LNCaP clone FGC (cell line): ENCODE results near the gene OGFOD2.

ENCODE experiments used
- DNase-seq: peaks from one replicate; pipeline ENCODE4 v3.0.0-alpha.2; 2011; ENCODE audit warnings: low read depth
- H3K4me3 ChIP-seq: 2 replicates; pipeline ENCODE4 v1.5.1; 2011; ENCODE audit warnings: mild to moderate bottlenecking, low read depth, low read length, control low read depth
- CTCF ChIP-seq: IDR thresholded peaks from 2 replicates; pipeline ENCODE4 v1.5.1; 2012; ENCODE audit warnings: mild to moderate bottlenecking; ENCODE audit not compliant: control insufficient read depth, insufficient read depth; ENCODE audit errors: extremely low read depth

Gene OGFOD2

GRCh38 chr12:122981036-122981471 lies 6.0 kb downstream of the OGFOD2 start:
- peak overlapping the region; percentile 94 for H3K4me3 ChIP-seq
- TF ChIP-seq CTCF: peak; percentile 10; the same call in 1 of the 2 replicates
- DNase-seq: no peak

- H3K4me3 ChIP-seq: peak overlapping the region; percentile 94
- no peak for DNase-seq
- TF ChIP-seq CTCF: no peak
These were observed 6.8 kb downstream of the OGFOD2 start for GRCh38 chr12:122981587-122982476.

- H3K4me3 ChIP-seq: no peak overlapping the region
- DNase-seq: no peak
- no peak for TF ChIP-seq CTCF
These were observed 7.4 kb downstream of the OGFOD2 start for GRCh38 chr12:122982477-122982815.

GRCh38 chr12:122982963-122983788 lies 8.1 kb downstream of the OGFOD2 start:
- no peak for TF ChIP-seq CTCF
- no peak overlapping the region for H3K4me3 ChIP-seq
- no peak for DNase-seq

GRCh38 chr12:122983789-122984515 lies 8.9 kb downstream of the OGFOD2 start:
- no peak for DNase-seq
- TF ChIP-seq CTCF: no peak
- H3K4me3 ChIP-seq: no peak overlapping the region

GRCh38 chr12:122984612-122985337 lies 9.7 kb downstream of the OGFOD2 start:
- no peak overlapping the region for H3K4me3 ChIP-seq
- DNase-seq: no peak
- no peak for TF ChIP-seq CTCF
